Transverse colon (tissue), 4 donors: ENCODE data around the gene CD33. TPM values are rescaled to one million over a fixed set of nuclear protein-coding genes. Genes with fewer than 3 reads are reported as not detected.

Experiments used
- DNase-seq: peaks from one replicate; pipeline ENCODE4 v3.0.0-alpha.2; 2019
- H3K27ac ChIP-seq, 4 donors: fragments of 200-600 bp; sonication (generic); 2 replicates each; pipeline ENCODE4 v1.5.1; 2016 to 2018; ENCODE audit warnings: inconsistent platforms in 4 of 4
- H3K27me3 ChIP-seq: fragments of 200-600 bp; sonication (generic); 2 replicates; pipeline ENCODE4 v1.5.1; 2017; ENCODE audit warnings: inconsistent platforms
- H3K36me3 ChIP-seq, 4 donors: fragments of 200-600 bp; sonication (generic); 2 replicates each; pipeline ENCODE4 v1.5.1; 2017 to 2019; ENCODE audit warnings: inconsistent platforms in 4 of 4
- H3K4me1 ChIP-seq, 4 donors: fragments of 200-600 bp; sonication (generic); 2 replicates each; pipeline ENCODE4 v1.5.1; 2017 to 2020; ENCODE audit warnings: inconsistent platforms in 4 of 4
- H3K4me3 ChIP-seq, 4 donors: fragments of 200-600 bp; sonication (generic); 1 replicate in 1 of 4; 2 replicates in 3 of 4; pipeline versions ENCODE4 v1.5.1 to v1.6.1; 2017 to 2019; ENCODE audit warnings: inconsistent platforms in 4 of 4
- H3K9me3 ChIP-seq, 2 donors: fragments of 200-600 bp; sonication (generic); 2 replicates each; pipeline ENCODE4 v1.5.1; 2017 to 2019; ENCODE audit warnings: inconsistent platforms in 2 of 2
- CTCF ChIP-seq, 5 experiments: fragments of 200-600 bp in 3 of 5; fragments of 450-650 bp in 2 of 5; sonication (generic) in 3 of 5; IDR thresholded peaks; 1 replicate in 2 of 5; 2 replicates in 3 of 5; pipeline ENCODE4 v1.5.1; 2016 to 2017; ENCODE audit warnings: antibody characterized with exemption in 5 of 5, inconsistent platforms in 3 of 5, mild to moderate bottlenecking in 2 of 5, moderate library complexity in 1 of 5
- EP300 ChIP-seq: sonication (generic); formaldehyde crosslinking; IDR thresholded peaks from one replicate; pipeline ENCODE4 v1.6.1; 2017; ENCODE audit warnings: antibody characterized with exemption, low read depth
- POLR2A ChIP-seq: fragments of 450-650 bp; IDR thresholded peaks from one replicate; pipeline ENCODE4 v1.6.1; 2016; ENCODE audit warnings: antibody characterized with exemption, mild to moderate bottlenecking, moderate library complexity
- POLR2AphosphoS5 ChIP-seq, 3 donors: sonication (generic); formaldehyde crosslinking; IDR thresholded peaks; one replicate each; pipeline ENCODE4 v1.6.1; 2016; ENCODE audit warnings: antibody characterized with exemption in 3 of 3
- WGBS, 2 donors: methylation state at CpG; one replicate each; pipeline ENCODE4 v1.1.5; 2018; ENCODE audit warnings: low coverage in 1 of 2; 5-methylcytosine and 5-hydroxymethylcytosine counted together
- in situ Hi-C, 4 donors: fragments of 200-750 bp; cut with MboI; loops; one replicate each; pipeline versions ENCODE4 v1.15.0 to v1.15.1; 2017; ENCODE audit warnings: low sequenced_read_pairs in 3 of 4, low pct_ligation_motif_present in 1 of 4, low pct_unique_long_range_greater_than_20kb in 1 of 4
- intact Hi-C: fragments of 100-400 bp; cut with DNase I; formaldehyde crosslinking; loops from one replicate; pipeline ENCODE4 v1.15.1; 2023; ENCODE audit warnings: low total_unique reads
- total RNA-seq, 4 donors: library from RNA; depleted of rRNA; stranded (reverse); fragments of >200 nt; gene quantifications; one replicate each; pipeline ENCODE4 v1.1.0, GENCODE V29; 2016

CD33 gene
- total RNA-seq, 4 donors from 2014 or later, result 2.5 to 2.6 TPM; not detected in 2

DNA sequence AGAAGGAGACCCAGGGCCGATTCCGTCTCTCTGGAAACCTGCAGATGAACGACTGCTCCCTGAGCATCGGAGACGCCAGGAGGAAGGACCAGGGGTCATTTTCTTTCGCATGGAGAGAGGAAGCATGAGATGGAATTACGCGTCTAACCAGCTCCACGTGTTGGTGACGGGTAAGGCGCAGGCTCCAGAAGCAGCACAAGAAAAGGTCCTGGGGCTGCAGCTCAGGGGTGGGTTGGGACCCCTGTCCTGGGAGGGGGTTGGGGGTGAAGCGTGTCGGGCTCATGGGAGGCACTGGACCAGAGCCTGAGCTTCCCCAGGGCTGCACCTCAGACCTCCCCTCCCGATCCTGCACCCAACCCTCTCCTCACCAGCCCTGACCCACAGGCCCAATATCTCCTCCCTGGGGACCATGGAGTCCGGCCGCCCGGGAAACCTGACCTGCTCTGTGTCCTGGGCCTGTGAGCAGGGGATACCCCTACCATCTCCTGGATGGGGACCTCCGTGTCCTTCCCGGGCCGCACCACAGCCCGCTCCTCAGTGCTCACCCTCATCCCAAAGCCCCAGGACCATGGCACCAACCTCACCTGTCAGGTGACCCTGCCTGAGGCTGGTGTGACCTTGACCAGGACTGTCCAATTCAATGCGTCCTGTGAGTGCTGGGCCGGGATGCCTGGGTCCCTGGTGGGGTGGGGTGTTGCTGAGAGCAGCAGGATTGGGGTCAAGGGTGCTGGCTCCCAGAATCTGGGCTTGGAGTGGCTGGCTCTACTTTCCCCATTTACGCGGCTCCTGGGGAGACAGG is 39.6 kb upstream of the CD33 start:
- intact Hi-C loops, result no loop called here
- 76 to 87% methylated on average over 5 to 23 of the region's 25 CpGs for WGBS, 2 donors
- H3K36me3 ChIP-seq, result no peaks in the 10 kb centered on the region
- H3K4me3 ChIP-seq, result no peak overlapping the region
- no peaks in the 10 kb centered on the region for H3K4me1 ChIP-seq
- no peak overlapping the region for H3K27ac ChIP-seq
- no peak for DNase-seq
- TF ChIP-seq EP300 (no peak), POLR2A (no peak), CTCF (IDR thresholded peaks at IDR 0.05) (no peak)
- H3K9me3 ChIP-seq, result no peaks in the 10 kb centered on the region
- in situ Hi-C loops, result no loop called here
- peaks cover 30% of the 10 kb centered on the region for H3K27me3 ChIP-seq

DNA sequence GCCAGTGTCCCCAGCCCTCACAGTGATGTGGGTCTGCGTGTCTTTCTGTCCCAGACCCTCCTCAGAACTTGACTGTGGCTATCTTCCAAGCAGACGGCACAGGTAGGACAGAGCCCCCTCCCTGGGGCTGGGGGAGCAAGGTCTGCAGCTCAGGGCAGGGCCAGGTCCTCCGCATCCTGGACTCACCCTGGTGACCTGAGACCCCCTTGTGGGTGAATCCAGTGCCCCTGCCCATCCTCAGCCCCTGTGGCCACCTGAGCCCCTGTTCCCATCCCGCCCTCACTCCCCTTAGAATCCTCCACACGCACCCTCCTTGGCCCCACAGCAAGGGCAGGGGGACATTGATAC is 39.0 kb upstream of the CD33 start:
- Histone ChIP-seq H3K4me1 (no peaks in the 10 kb centered on the region), H3K9me3 (no peaks in the 10 kb centered on the region), H3K27ac (no peak overlapping the region), H3K27me3 (peaks cover 30% of the 10 kb centered on the region), H3K36me3 (no peaks in the 10 kb centered on the region), H3K4me3 (no peak overlapping the region)
- no peak for TF ChIP-seq POLR2AphosphoS5 (IDR thresholded peaks at IDR 0.05)
- 82 to 100% methylated on average over 2 to 5 of the region's 5 CpGs for WGBS, 2 donors
- intact Hi-C loops, result no loop called here
- no peak for DNase-seq
- in situ Hi-C loops, result no loop called here

DNA sequence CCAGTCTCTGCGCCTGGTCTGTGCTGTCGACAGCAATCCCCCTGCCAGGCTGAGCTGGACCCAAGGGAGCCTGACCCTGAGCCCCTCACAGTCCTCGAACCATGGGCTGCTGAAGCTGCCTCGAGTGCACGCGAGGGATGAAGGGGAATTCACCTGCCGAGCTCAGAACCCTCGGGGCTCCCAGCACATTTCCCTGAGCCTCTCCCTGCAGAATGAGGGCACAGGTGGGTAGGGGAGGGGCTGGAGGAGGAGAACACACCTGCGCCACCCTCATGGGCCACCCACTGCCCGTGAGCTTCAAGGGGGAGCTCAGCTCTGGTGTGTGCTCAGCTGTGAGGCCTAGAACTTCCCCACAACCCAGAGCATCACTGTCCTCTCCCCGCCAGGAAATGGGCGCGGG is 38.6 kb upstream of the CD33 start:
- in situ Hi-C loops (no loop called here), intact Hi-C loops (no loop called here)
- no peak for TF ChIP-seq POLR2AphosphoS5 (IDR thresholded peaks at IDR 0.05)
- no peak for TF ChIP-seq CTCF (IDR thresholded peaks at IDR 0.05)
- no peak for TF ChIP-seq EP300
- H3K27ac ChIP-seq, result no peak overlapping the region
- WGBS, 2 donors, result 68% methylated on average over 13 of the region's 13 CpGs; no CpG with 5 or more reads in 1 of the 2 donors
- peaks cover 30% of the 10 kb centered on the region for H3K27me3 ChIP-seq
- H3K36me3 ChIP-seq, result no peaks in the 10 kb centered on the region
- no peaks in the 10 kb centered on the region for H3K9me3 ChIP-seq
- no peak for DNase-seq
- no peaks in the 10 kb centered on the region for H3K4me1 ChIP-seq
- no peak overlapping the region for H3K4me3 ChIP-seq

- in situ Hi-C loops, result no loop called here
- TF ChIP-seq EP300, result no peak
- TF ChIP-seq CTCF (IDR thresholded peaks at IDR 0.05), result no peak
- TF ChIP-seq POLR2A, result no peak
- TF ChIP-seq POLR2AphosphoS5 (IDR thresholded peaks at IDR 0.05), result no peak
- intact Hi-C loops, result no loop called here
- no peaks in the 10 kb centered on the region for H3K36me3 ChIP-seq
- no peak for DNase-seq
- H3K4me3 ChIP-seq, result no peak overlapping the region
- H3K27ac ChIP-seq, result no peak overlapping the region
- no peaks in the 10 kb centered on the region for H3K9me3 ChIP-seq
- 66 to 84% methylated on average over 2 to 11 of the region's 11 CpGs for WGBS, 2 donors
- no peaks in the 10 kb centered on the region for H3K4me1 ChIP-seq
- H3K27me3 ChIP-seq, result peaks cover 27% of the 10 kb centered on the region
Observed at GRCh38 chr19:51187395-51188226, 37.3 kb upstream of the CD33 start.
